MM.1S (cell line): Measurements from ENCODE around the gene PARVA.

Source experiments
- CTCF ChIP-seq: fragments of 300-600 bp; sonication (generic); IDR thresholded peaks from 2 replicates; pipeline ENCODE4 v1.5.1; 2016; ENCODE audit warnings: antibody characterized with exemption, low read length, mixed read lengths
- EZH2 ChIP-seq: fragments of 300-600 bp; sonication (generic); optimal IDR thresholded peaks from 2 replicates; pipeline ENCODE3; 2017; ENCODE audit warnings: low read depth, mild to moderate bottlenecking, antibody characterized with exemption, low read length, mixed read lengths

GRCh38 chr11:12448131-12448939 lies 71.0 kb downstream of the PARVA start:
- no peak for TF ChIP-seq CTCF
- TF ChIP-seq EZH2 = no peak
